K562 (cell line): ENCODE measurements around the gene ENTPD3. TPM values are rescaled to one million over a fixed set of nuclear protein-coding genes. Genes with fewer than 3 reads are reported as not detected.

Source experiments
- ATF4 ChIP-seq: fragments of 450-650 bp; formaldehyde crosslinking; IDR thresholded peaks from 2 replicates; pipeline ENCODE4 v1.4.0; 2022; ENCODE audit warnings: mild to moderate bottlenecking, moderate library complexity
- CBX3 ChIP-seq, 2 experiments: IDR thresholded peaks; 1 replicate in 1 of 2; 2 replicates in 1 of 2; pipeline ENCODE4 v1.6.1; 2012; ENCODE audit warnings: inconsistent platforms in 2 of 2, low read length in 2 of 2, borderline replicate concordance in 1 of 2, control low read depth in 1 of 2
- CHCHD3 ChIP-seq: fragments of 250-450 bp; sonication (Bioruptor Pico); IDR thresholded peaks from 2 replicates; pipeline ENCODE4 v2.1.2; 2022; ENCODE audit warnings: mild to moderate bottlenecking
- CHD1 ChIP-seq: fragments of 200-600 bp; sonication (generic); IDR thresholded peaks from one replicate; pipeline ENCODE4 v1.6.1; 2012; ENCODE audit warnings: mild to moderate bottlenecking, moderate library complexity, low read length, inconsistent platforms
- CREB3L1 ChIP-seq: fragments of 450-650 bp; IDR thresholded peaks from 2 replicates; pipeline ENCODE4 v1.6.1; 2014; ENCODE audit warnings: low read depth, mild to moderate bottlenecking, moderate library complexity, borderline replicate concordance
- ERF ChIP-seq: fragments of 450-650 bp; formaldehyde crosslinking; IDR thresholded peaks from 2 replicates; pipeline ENCODE4 v1.4.0; 2020; ENCODE audit warnings: mild to moderate bottlenecking, mixed read lengths
- HLTF ChIP-seq: fragments of 450-650 bp; IDR thresholded peaks from 2 replicates; pipeline ENCODE4 v1.6.1; 2016
- MCM5 ChIP-seq: fragments of 450-650 bp; IDR thresholded peaks from 2 replicates; pipeline ENCODE4 v1.6.1; 2016; ENCODE audit warnings: low read depth
- MED1 ChIP-seq: sonication (generic); formaldehyde crosslinking; IDR thresholded peaks from 2 replicates; pipeline ENCODE4 v1.8.1; 2023; ENCODE audit warnings: missing genetic modification reagents, borderline replicate concordance
- MYC ChIP-seq, 2 experiments: fragments of 250-450 bp in 1 of 2; sonication (Bioruptor Pico) in 1 of 2; IDR thresholded peaks; 2 replicates each; pipeline versions ENCODE4 v1.5.1 to v1.6.1; 2012 to 2021; ENCODE audit warnings: low read depth in 2 of 2, borderline replicate concordance in 1 of 2, improper control_type of control experiment in 1 of 2, low read length in 1 of 2, mild to moderate bottlenecking in 1 of 2, moderate library complexity in 1 of 2
- PHB2 ChIP-seq: fragments of 450-650 bp; IDR thresholded peaks from 2 replicates; pipeline ENCODE4 v1.6.1; 2017; ENCODE audit warnings: low read depth
- RFX5 ChIP-seq: IDR thresholded peaks from 2 replicates; pipeline ENCODE4 v1.6.1; 2011; ENCODE audit warnings: low read depth, mild to moderate bottlenecking, improper control_type of control experiment, low read length
- SAFB ChIP-seq: fragments of 200-400 bp; formaldehyde crosslinking; IDR thresholded peaks from 2 replicates; pipeline ENCODE4 v1.6.1; 2017; ENCODE audit warnings: low read depth, low read length, borderline replicate concordance
- SIN3A ChIP-seq, 2 experiments: fragments of 150-350 bp in 1 of 2; IDR thresholded peaks; 2 replicates each; pipeline ENCODE4 v1.6.1; 2011 to 2016; ENCODE audit warnings: borderline replicate concordance in 2 of 2, low read depth in 2 of 2, low read length in 2 of 2, mild to moderate bottlenecking in 2 of 2, moderate library complexity in 2 of 2; ENCODE audit not compliant: control insufficient read depth in 1 of 2
- SLC30A9 ChIP-seq: fragments of 250-450 bp; sonication (Bioruptor Pico); IDR thresholded peaks from 2 replicates; pipeline ENCODE4 v1.8.0; 2022; ENCODE audit warnings: mild to moderate bottlenecking, moderate library complexity
- SREBF1 ChIP-seq: fragments of 150-350 bp; IDR thresholded peaks from 2 replicates; pipeline ENCODE4 v1.6.1; 2014; ENCODE audit warnings: antibody characterized with exemption, low read depth, low read length, borderline replicate concordance
- TEAD4 ChIP-seq, 2 experiments: sonication (generic) in 1 of 2; formaldehyde crosslinking in 1 of 2; IDR thresholded peaks; 2 replicates each; pipeline versions ENCODE4 v1.6.1 to v1.8.0; 2012 to 2022; ENCODE audit warnings: borderline replicate concordance in 1 of 2, inconsistent platforms in 1 of 2, low read length in 1 of 2, mild to moderate bottlenecking in 1 of 2, missing genetic modification reagents in 1 of 2
- THRA ChIP-seq: fragments of 450-650 bp; IDR thresholded peaks from 2 replicates; pipeline ENCODE4 v1.6.1; 2017; ENCODE audit warnings: mild to moderate bottlenecking, moderate library complexity
- ZBTB34 ChIP-seq: fragments of 250-450 bp; sonication (Bioruptor Pico); IDR thresholded peaks from 2 replicates; pipeline ENCODE4 v1.8.0; 2021; ENCODE audit warnings: mild to moderate bottlenecking, moderate library complexity
- ZKSCAN8 ChIP-seq: fragments of 200-800 bp; sonication (Bioruptor generic); IDR thresholded peaks from 2 replicates; pipeline ENCODE4 v1.6.1; 2016; ENCODE audit warnings: missing genetic modification characterization, missing compliant biosample characterization
- ZNF780A ChIP-seq: fragments of 250-450 bp; sonication (Bioruptor Pico); IDR thresholded peaks from 2 replicates; pipeline ENCODE4 v1.5.0; 2021; ENCODE audit warnings: mild to moderate bottlenecking
- polyA plus RNA-seq, 8 experiments: library from polyadenylated mRNA; depleted of rRNA in 4 of 8; stranded (reverse) in 5 of 8; unstranded in 3 of 8; fragments of >200 nt; fragmentation: Nextera tagmentation in 2 of 8; fragmentation: Illumina TruSeq in 1 of 8; extraction: Ambion mirVana in 2 of 8; extraction: Trizol in 1 of 8; gene quantifications; 2 replicates each; pipeline versions ENCODE4 v1.2.1 to v1.2.3, GENCODE V29; 2011 to 2014; ENCODE audit warnings: inconsistent platforms in 1 of 8, missing spikeins in 1 of 8
- total RNA-seq, 7 experiments: library from RNA; depleted of rRNA in 6 of 7; stranded (reverse); fragments of >200 nt in 6 of 7; fragmentation: Illumina TruSeq in 2 of 7; extraction: Trizol in 2 of 7; gene quantifications; 2 replicates each; pipeline versions ENCODE4 v1.2.1 to v1.2.3, GENCODE V29; 2011 to 2021; ENCODE audit warnings: low replicate concordance in 1 of 7

ENTPD3 gene
- total and polyA plus RNA-seq, 9 of the 15 experiments (the other 6 are each of a cell fraction or from before 2014, with no cell fraction given) = 0.23 to 2.1 (median 0.58) TPM

- TF ChIP-seq ZBTB34 (CRISPR knock-in tag) (no peak), CHCHD3 (CRISPR knock-in tag) (no peak), ERF (CRISPR knock-in tag) (0 out of 2 replicates have a peak, but pooled peaks have one; percentile 67), PHB2 (0 out of 2 replicates have a peak, but pooled peaks have one; percentile 25), THRA (no peak), SLC30A9 (CRISPR knock-in tag) (no peak), CBX3 (IDR thresholded peaks at IDR 0.05; ENCODE audit: borderline replicate concordance in 1 of 2, low read length in 2 of 2) (no peak; a peak in 2 of 3 replicates), MCM5 (no peak), MED1 (CRISPR knock-in tag) (no peak), ZNF780A (CRISPR knock-in tag) (no peak), MYC (IDR thresholded peaks at IDR 0.05; ENCODE audit: low read depth, low read length) (peak; percentile 75; the same call in 1 of the 2 replicates), MYC (CRISPR knock-in tag; IDR thresholded peaks at IDR 0.05; ENCODE audit: borderline replicate concordance, low read depth) (no peak; the same call in 1 of the 2 replicates), SAFB (no peak), TEAD4 (IDR thresholded peaks at IDR 0.05; ENCODE audit: low read length) (no peak; the same call in 1 of the 2 replicates), TEAD4 (CRISPR knock-in tag; IDR thresholded peaks at IDR 0.05; ENCODE audit: borderline replicate concordance) (no peak), SREBF1 (0 out of 2 replicates have a peak, but pooled peaks have one; percentile 21), ZKSCAN8 (CRISPR knock-in tag) (no peak), CREB3L1 (0 out of 2 replicates have a peak, but pooled peaks have one; percentile 49), RFX5 (peak; percentile 59; the same call in 1 of the 2 replicates), SIN3A (IDR thresholded peaks at IDR 0.05; ENCODE audit: borderline replicate concordance in 2 of 2, control insufficient read depth in 1 of 2, low read depth in 2 of 2, low read length in 2 of 2) (peak; percentile 74 to 78; a peak in 2 of 4 replicates), CHD1 (peak; percentile 65), HLTF (no peak), ATF4 (CRISPR knock-in tag) (peak; percentile 62; the same call in 1 of the 2 replicates)
Observed at GRCh38 chr3:40452876-40453730, 66.1 kb downstream of the ENTPD3 start (continued).
